Measurements from ENCODE around the gene KIAA1614.

The KIAA1614 gene

DNA sequence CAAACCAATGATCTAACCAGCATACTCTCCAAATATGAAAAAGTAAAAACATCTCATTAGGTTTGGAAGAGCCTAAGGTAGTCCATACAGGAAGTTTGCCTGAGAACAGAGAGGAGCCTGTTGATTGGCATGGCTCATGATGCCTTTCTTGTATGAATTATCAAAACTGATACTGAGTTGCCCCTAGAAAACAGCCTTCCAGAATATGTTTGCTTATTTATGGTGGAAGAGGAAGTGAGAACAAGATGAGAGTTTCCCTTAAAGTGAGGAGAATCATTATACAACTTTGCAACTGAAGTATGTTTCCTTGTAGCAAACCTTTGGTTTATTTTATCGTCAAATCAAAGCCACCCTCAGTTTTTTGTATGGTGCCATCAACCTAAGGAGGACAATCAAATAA is 23.8 kb upstream of the KIAA1614 start:
- TF ChIP-seq, protein P1, sequence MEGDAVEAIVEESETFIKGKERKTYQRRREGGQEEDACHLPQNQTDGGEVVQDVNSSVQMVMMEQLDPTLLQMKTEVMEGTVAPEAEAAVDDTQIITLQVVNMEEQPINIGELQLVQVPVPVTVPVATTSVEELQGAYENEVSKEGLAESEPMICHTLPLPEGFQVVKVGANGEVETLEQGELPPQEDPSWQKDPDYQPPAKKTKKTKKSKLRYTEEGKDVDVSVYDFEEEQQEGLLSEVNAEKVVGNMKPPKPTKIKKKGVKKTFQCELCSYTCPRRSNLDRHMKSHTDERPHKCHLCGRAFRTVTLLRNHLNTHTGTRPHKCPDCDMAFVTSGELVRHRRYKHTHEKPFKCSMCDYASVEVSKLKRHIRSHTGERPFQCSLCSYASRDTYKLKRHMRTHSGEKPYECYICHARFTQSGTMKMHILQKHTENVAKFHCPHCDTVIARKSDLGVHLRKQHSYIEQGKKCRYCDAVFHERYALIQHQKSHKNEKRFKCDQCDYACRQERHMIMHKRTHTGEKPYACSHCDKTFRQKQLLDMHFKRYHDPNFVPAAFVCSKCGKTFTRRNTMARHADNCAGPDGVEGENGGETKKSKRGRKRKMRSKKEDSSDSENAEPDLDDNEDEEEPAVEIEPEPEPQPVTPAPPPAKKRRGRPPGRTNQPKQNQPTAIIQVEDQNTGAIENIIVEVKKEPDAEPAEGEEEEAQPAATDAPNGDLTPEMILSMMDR (conservative IDR thresholded peaks at IDR 0.05; ENCODE audit: low read length), result no peak
- no peak for DNase-seq (ENCODE audit: low read depth)

DNA sequence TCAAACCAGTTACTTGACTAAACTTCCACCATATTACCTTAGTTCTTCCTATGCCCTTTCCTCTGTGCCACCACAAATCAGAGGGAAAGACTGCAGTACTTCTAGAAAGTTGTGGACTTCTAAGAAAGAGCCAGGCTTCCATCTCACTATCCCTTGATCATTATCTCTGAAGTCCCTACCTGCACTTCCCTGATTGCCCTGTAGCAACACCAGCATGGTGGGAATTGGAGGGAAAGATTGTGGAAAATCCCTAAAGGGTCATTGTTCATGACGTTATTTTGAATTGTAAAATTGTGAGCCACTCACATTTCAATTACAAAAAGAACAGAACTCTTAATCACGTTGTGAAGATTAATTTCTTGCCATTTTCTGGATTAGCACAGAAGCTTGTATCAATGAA is 23.4 kb upstream of the KIAA1614 start:
- H3K4me3 ChIP-seq (ENCODE audit: low read length), result no peak overlapping the region
- TF ChIP-seq, protein P1 (conservative IDR thresholded peaks at IDR 0.05; ENCODE audit: low read length), result no peak
- DNase-seq (ENCODE audit: low read depth), result no peak

More for the DNA sequence above, 23.8 kb upstream of the KIAA1614 start:
- H3K4me3 ChIP-seq (ENCODE audit: low read length), result no peak overlapping the region

DNA sequence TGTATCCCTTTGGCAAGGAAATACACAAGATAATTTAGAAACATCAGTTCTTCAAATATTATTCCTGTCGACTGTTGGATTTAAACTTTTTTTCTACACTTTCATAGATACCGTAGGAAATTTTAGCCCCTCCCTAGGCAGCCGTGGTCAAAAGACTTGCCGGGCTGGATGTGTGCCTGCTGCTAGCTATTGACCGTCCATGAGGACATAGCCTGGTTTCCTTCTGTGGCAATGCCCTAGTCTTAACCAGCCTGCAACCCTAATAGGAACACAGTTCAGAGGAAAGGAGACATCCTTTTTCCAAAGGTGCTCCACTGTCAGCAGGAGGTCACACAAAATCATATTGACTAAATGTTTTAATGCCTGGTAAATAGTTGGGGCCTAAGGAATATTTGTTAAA is 20.4 kb upstream of the KIAA1614 start:
- no peak for DNase-seq (ENCODE audit: low read depth)
- TF ChIP-seq, protein P1 (conservative IDR thresholded peaks at IDR 0.05; ENCODE audit: low read length), result no peak
- H3K4me3 ChIP-seq (ENCODE audit: low read length), result no peak overlapping the region

- H3K4me3 ChIP-seq (ENCODE audit: low read length), result no peak overlapping the region
- TF ChIP-seq, protein P1 (conservative IDR thresholded peaks at IDR 0.05; ENCODE audit: low read length), result no peak
- no peak for DNase-seq (ENCODE audit: low read depth)
These were observed 20.0 kb upstream of the KIAA1614 start for GRCh38 chr1:180892675-180893074.

DNA sequence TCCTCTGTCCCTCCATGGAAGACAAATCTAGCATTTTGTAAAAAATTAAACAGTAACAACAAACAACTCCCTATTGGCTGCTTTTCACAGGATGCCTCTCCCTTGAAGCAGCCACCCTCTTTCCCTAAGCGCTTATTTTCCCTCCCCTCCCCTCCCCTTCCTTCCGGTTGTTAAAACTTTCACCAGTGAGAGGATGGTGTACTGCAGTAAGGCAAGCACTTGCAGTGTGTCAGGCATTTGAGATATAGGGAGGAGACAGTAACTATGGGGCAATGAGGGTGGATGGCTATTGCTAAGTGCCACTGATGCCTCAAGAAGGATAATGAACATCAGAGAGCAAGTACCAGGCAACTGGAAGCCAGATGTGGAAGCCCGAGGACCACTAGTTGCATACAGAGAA is 19.1 kb upstream of the KIAA1614 start:
- TF ChIP-seq, protein P1 (conservative IDR thresholded peaks at IDR 0.05; ENCODE audit: low read length), result no peak
- H3K4me3 ChIP-seq (ENCODE audit: low read length), result no peak overlapping the region
- DNase-seq (ENCODE audit: low read depth), result no peak

- no peak for DNase-seq (ENCODE audit: low read depth)
- H3K4me3 ChIP-seq (ENCODE audit: low read length), result no peak overlapping the region
- TF ChIP-seq, protein P1 (conservative IDR thresholded peaks at IDR 0.05; ENCODE audit: low read length), result no peak
These were observed 16.5 kb upstream of the KIAA1614 start for GRCh38 chr1:180896161-180896560.

DNA sequence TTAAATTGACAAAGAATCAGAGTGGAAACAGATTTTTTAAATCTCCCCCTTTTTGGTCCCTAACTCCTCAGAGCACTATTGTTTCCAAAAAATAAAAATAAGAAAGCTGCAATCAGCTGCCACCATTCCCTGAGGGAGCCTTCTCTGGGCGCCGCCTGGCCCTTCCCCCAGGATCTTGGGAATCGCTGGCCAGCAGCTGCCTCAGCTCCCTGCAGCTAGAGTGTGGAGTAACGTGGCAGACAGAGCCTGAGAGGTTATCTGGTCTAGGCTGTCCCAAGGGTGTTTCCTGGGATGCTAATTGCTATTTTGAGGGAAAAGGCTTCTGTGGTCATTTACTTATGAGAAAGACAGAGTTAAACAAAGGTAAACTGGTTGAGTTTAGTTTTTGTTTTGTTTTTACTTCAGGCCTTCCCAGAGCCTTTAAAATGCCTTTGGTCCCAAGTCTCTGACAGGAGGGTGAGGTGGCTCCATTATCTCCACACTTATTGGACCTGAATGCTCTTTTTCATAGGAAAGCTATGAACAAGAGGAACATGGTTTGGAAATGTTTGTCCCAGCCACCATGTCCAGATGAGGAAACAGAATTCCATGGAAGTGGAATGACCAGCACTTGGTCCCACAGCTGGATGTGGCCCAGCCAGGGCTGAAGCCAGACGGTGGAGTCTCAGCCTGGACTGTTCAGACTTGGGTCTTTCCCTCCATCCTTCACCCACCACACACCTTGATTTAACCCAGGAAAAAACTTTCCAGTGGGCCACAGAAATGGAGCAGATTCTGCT is 14.1 kb upstream of the KIAA1614 start:
- no peak overlapping the region for H3K4me3 ChIP-seq (ENCODE audit: low read length)
- DNase-seq (ENCODE audit: low read depth), result peak; percentile 55
- TF ChIP-seq, protein P1 (conservative IDR thresholded peaks at IDR 0.05; ENCODE audit: low read length), result no peak; the same call in 1 of the 2 replicates

Data from AG10803 (cell line).